H9 (cell line): ENCODE measurements around the gene VSIG2. TPM values are rescaled to one million over a fixed set of nuclear protein-coding genes. Genes with fewer than 3 reads are reported as not detected.

Source experiments
- DNase-seq: peaks from one replicate; pipeline ENCODE4 v3.0.0-alpha.2; 2017
- H2AFZ ChIP-seq: one replicate; pipeline ENCODE4 v1.6.1; 2013; ENCODE audit warnings: mild to moderate bottlenecking, low read length, control low read depth, moderate library complexity
- H2AK5ac ChIP-seq: 2 replicates; pipeline ENCODE4 v1.6.1; 2013; ENCODE audit warnings: low read length, control low read depth, mixed read lengths; ENCODE audit not compliant: insufficient read length
- H2BK120ac ChIP-seq: one replicate; pipeline ENCODE4 v1.6.1; 2013; ENCODE audit warnings: low read depth, mild to moderate bottlenecking, low read length, control low read depth, inconsistent platforms; ENCODE audit not compliant: poor library complexity, severe bottlenecking
- H2BK12ac ChIP-seq: 2 replicates; pipeline ENCODE4 v1.6.1; 2013; ENCODE audit warnings: low read length, control low read depth, mixed read lengths, low read depth; ENCODE audit not compliant: insufficient read length
- H2BK15ac ChIP-seq: 2 replicates; pipeline ENCODE4 v1.6.1; 2013; ENCODE audit warnings: low read depth, low read length, control low read depth
- H2BK20ac ChIP-seq: one replicate; pipeline ENCODE4 v1.6.1; 2013; ENCODE audit warnings: low read depth, mild to moderate bottlenecking, low read length, control low read depth, inconsistent platforms; ENCODE audit not compliant: poor library complexity, severe bottlenecking
- H2BK5ac ChIP-seq: 2 replicates; pipeline ENCODE4 v1.6.1; 2013; ENCODE audit warnings: low read length, control low read depth, mixed read lengths; ENCODE audit not compliant: insufficient read length
- H3K14ac ChIP-seq: 2 replicates; pipeline ENCODE4 v1.6.1; 2013; ENCODE audit warnings: low read length, control low read depth; ENCODE audit not compliant: insufficient read depth
- H3K18ac ChIP-seq: 2 replicates; pipeline ENCODE4 v1.6.1; 2013; ENCODE audit warnings: low read depth, mild to moderate bottlenecking, mixed read lengths, low read length, control low read depth; ENCODE audit not compliant: insufficient read length
- H3K23ac ChIP-seq: 2 replicates; pipeline ENCODE4 v1.6.1; 2013; ENCODE audit warnings: low read length, control low read depth, mixed read lengths, low read depth; ENCODE audit not compliant: insufficient read length
- H3K23me2 ChIP-seq: 2 replicates; pipeline ENCODE4 v1.6.1; 2013; ENCODE audit warnings: low read depth, mild to moderate bottlenecking, mixed read lengths, low read length, control low read depth; ENCODE audit not compliant: insufficient read length, poor library complexity, severe bottlenecking
- H3K27ac ChIP-seq: 2 replicates; pipeline ENCODE4 v1.5.1; 2013; ENCODE audit warnings: low read length, control low read depth, mixed read lengths, low read depth; ENCODE audit not compliant: insufficient read length
- H3K27me3 ChIP-seq: 2 replicates; pipeline ENCODE4 v1.6.1; 2013; ENCODE audit warnings: low read length, control low read depth, inconsistent platforms; ENCODE audit not compliant: insufficient read depth
- H3K4ac ChIP-seq: 2 replicates; pipeline ENCODE4 v1.6.1; 2013; ENCODE audit warnings: low read depth, mild to moderate bottlenecking, control low read depth, inconsistent platforms, low read length, moderate library complexity
- H3K4me1 ChIP-seq: 2 replicates; pipeline ENCODE4 v1.6.1; 2013; ENCODE audit warnings: low read length, control low read depth, inconsistent platforms; ENCODE audit not compliant: insufficient read depth
- H3K4me2 ChIP-seq: 2 replicates; pipeline ENCODE4 v1.6.1; 2013; ENCODE audit warnings: low read length, control low read depth, mixed read lengths; ENCODE audit not compliant: insufficient read length, insufficient read depth
- H3K56ac ChIP-seq: 2 replicates; pipeline ENCODE4 v1.6.1; 2013; ENCODE audit warnings: low read depth, mild to moderate bottlenecking, mixed read lengths, low read length, control low read depth; ENCODE audit not compliant: insufficient read length
- H3K79me1 ChIP-seq: 2 replicates; pipeline ENCODE4 v1.6.1; 2013; ENCODE audit warnings: low read depth, mild to moderate bottlenecking, moderate library complexity, low read length, control low read depth, inconsistent platforms; ENCODE audit not compliant: insufficient read depth, poor library complexity, severe bottlenecking
- H3K79me2 ChIP-seq: 2 replicates; pipeline ENCODE4 v1.6.1; 2013; ENCODE audit warnings: low read length, control low read depth, inconsistent platforms; ENCODE audit not compliant: insufficient read depth
- H3K9ac ChIP-seq: 2 replicates; pipeline ENCODE4 v1.6.1; 2013; ENCODE audit warnings: low read length, control low read depth, mixed read lengths; ENCODE audit not compliant: insufficient read length; ENCODE audit errors: extremely low read depth
- H3K9me3 ChIP-seq: one replicate; pipeline ENCODE4 v1.6.1; 2013; ENCODE audit warnings: low read depth, low read length, inconsistent platforms; ENCODE audit not compliant: control insufficient read depth
- H3T11ph ChIP-seq: one replicate; pipeline ENCODE4 v1.6.1; 2013; ENCODE audit warnings: mild to moderate bottlenecking, low read length, control low read depth, inconsistent platforms
- H4K20me1 ChIP-seq: one replicate; pipeline ENCODE4 v1.6.1; 2013; ENCODE audit not compliant: control insufficient read depth, insufficient read length, insufficient read depth
- H4K5ac ChIP-seq: 2 replicates; pipeline ENCODE4 v1.6.1; 2013; ENCODE audit warnings: low read depth, mild to moderate bottlenecking, mixed read lengths, low read length, control low read depth; ENCODE audit not compliant: insufficient read length
- H4K8ac ChIP-seq: replicated peaks from 2 replicates; pipeline ENCODE4 v1.6.1; 2013; ENCODE audit warnings: low read length, control low read depth, mixed read lengths, low read depth; ENCODE audit not compliant: insufficient read length
- H4K91ac ChIP-seq: 2 replicates; pipeline ENCODE4 v1.6.1; 2013; ENCODE audit warnings: low read depth, mild to moderate bottlenecking, moderate library complexity, mixed read lengths, low read length, control low read depth; ENCODE audit not compliant: insufficient read length
- H3K27ac Mint-ChIP-seq, 3 experiments: 2 replicates in 2 of 3; 3 replicates in 1 of 3; pipeline ENCODE4 v1.8.0; 2020 to 2021; ENCODE audit warnings: mixed read lengths in 3 of 3, mild to moderate bottlenecking in 1 of 3, moderate library complexity in 1 of 3
- H3K27me3 Mint-ChIP-seq: 2 replicates; pipeline ENCODE4 v1.8.0; 2021; ENCODE audit warnings: low read depth, mild to moderate bottlenecking, moderate library complexity, mixed read lengths
- H3K36me3 Mint-ChIP-seq, 3 experiments: 2 replicates in 2 of 3; 3 replicates in 1 of 3; pipeline ENCODE4 v1.8.0; 2020 to 2021; ENCODE audit warnings: low read depth in 3 of 3, mixed read lengths in 3 of 3; ENCODE audit not compliant: insufficient read depth in 1 of 3
- H3K4me1 Mint-ChIP-seq, 2 experiments: 2 replicates each; pipeline ENCODE4 v1.8.0; 2020; ENCODE audit warnings: mixed read lengths in 2 of 2
- H3K4me3 Mint-ChIP-seq, 2 experiments: 2 replicates in 1 of 2; 3 replicates in 1 of 2; pipeline ENCODE4 v1.8.0; 2020 to 2021; ENCODE audit warnings: mild to moderate bottlenecking in 2 of 2, mixed read lengths in 2 of 2, moderate library complexity in 1 of 2
- H3K9me3 Mint-ChIP-seq, 2 experiments: 2 replicates in 1 of 2; 3 replicates in 1 of 2; pipeline ENCODE4 v1.8.0; 2020; ENCODE audit warnings: mild to moderate bottlenecking in 2 of 2, mixed read lengths in 2 of 2, moderate library complexity in 1 of 2
- CTCF ChIP-seq: fragments of 200-600 bp; sonication (generic); conservative IDR thresholded peaks from 3 replicates; pipeline ENCODE4 v1.8.0; 2021; ENCODE audit warnings: antibody characterized with exemption, mild to moderate bottlenecking
- WGBS: extraction: QIAGEN DNeasy Blood & Tissue Kit; methylation state at CpG from one replicate; pipeline ENCODE4 v1.1.7; 2013; ENCODE audit warnings: missing lambda C conversion rate, low lambda C conversion rate, mixed read lengths; ENCODE audit not compliant: insufficient read length; ENCODE audit errors: extremely low coverage; 5-methylcytosine and 5-hydroxymethylcytosine counted together
- total RNA-seq: library from RNA; stranded (reverse); gene quantifications from 2 replicates; pipeline ENCODE4 v1.2.1, GENCODE V29; 2021

The VSIG2 gene
- total RNA-seq, 1 experiment from 2014 or later = not detected

- H3K27me3 ChIP-seq = peaks cover 88% of the 10 kb centered on the region
- no peak overlapping the region for H3K23ac ChIP-seq
- H3K23me2 ChIP-seq = peaks cover 22% of the 10 kb centered on the region
- Mint-ChIP-seq H3K9me3 (peaks cover 3 to 7% of the 10 kb centered on the region in 2 experiments; a peak in 2 of 5 replicates), H3K4me3 (no peak overlapping the region), H3K4me1 (peaks cover 21 to 42% of the 10 kb centered on the region in 2 experiments), H3K27me3 (peaks cover 79% of the 10 kb centered on the region), H3K27ac (no peak overlapping the region; a peak in 1 of 7 replicates), H3K36me3 (no peaks in the 10 kb centered on the region; a peak in 2 of 7 replicates)
- no peak overlapping the region for H4K91ac ChIP-seq
- no peak for DNase-seq
- no peak overlapping the region for H3K18ac ChIP-seq
- no peak overlapping the region for H3K56ac ChIP-seq
- no peak overlapping the region for H4K5ac ChIP-seq
- no peak overlapping the region for H3K14ac ChIP-seq
- no peak overlapping the region for H3T11ph ChIP-seq
- no peak overlapping the region for H2BK120ac ChIP-seq
- no peak overlapping the region for H3K4me2 ChIP-seq
- no peak overlapping the region for H2AFZ ChIP-seq
- H3K27ac ChIP-seq = no peak overlapping the region
- no peak overlapping the region for H2BK5ac ChIP-seq
- H4K8ac ChIP-seq = no peak overlapping the region
- H4K20me1 ChIP-seq = no peaks in the 10 kb centered on the region
- H3K9me3 ChIP-seq = no peaks in the 10 kb centered on the region
- no peak overlapping the region for H3K9ac ChIP-seq
- WGBS = no CpG with 5 or more reads among the region's 12 CpGs
- no peak overlapping the region for H3K4ac ChIP-seq
- H3K79me2 ChIP-seq = no peaks in the 10 kb centered on the region
- H2AK5ac ChIP-seq = no peak overlapping the region
- no peak overlapping the region for H2BK12ac ChIP-seq
- H3K79me1 ChIP-seq = no peaks in the 10 kb centered on the region
- H2BK15ac ChIP-seq = no peak overlapping the region
- H3K4me1 ChIP-seq = peaks cover 3% of the 10 kb centered on the region; the same call in 1 of the 2 replicates
- no peak overlapping the region for H2BK20ac ChIP-seq
- TF ChIP-seq CTCF = no peak
Observed at GRCh38 chr11:124748481-124749343, 3.3 kb downstream of the VSIG2 start.
